Smooth muscle cell of the brain vasculature (primary cell): ENCODE measurements around the gene C4A.
"Not testable (repeated sequence)": the region's sequence is repeated elsewhere in the genome, so short reads cannot be mapped to it uniquely, and the experiment has no call there.

ENCODE experiments used
- DNase-seq: peaks from one replicate; pipeline ENCODE4 v3.0.0-alpha.2; 2012; ENCODE audit warnings: low read depth, low spot score

C4A gene

DNA sequence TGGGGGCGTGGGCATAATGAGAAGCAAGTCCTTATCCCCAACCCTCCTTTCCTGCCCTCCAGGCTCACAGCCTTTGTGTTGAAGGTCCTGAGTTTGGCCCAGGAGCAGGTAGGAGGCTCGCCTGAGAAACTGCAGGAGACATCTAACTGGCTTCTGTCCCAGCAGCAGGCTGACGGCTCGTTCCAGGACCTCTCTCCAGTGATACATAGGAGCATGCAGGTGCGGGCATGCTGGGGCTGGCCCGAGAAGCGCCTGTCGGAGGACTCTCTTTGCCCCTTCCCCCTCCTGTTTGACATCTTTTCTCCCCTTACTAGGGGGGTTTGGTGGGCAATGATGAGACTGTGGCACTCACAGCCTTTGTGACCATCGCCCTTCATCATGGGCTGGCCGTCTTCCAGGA, 46.8 kb downstream of the C4A start:
- not testable (repeated sequence) for DNase-seq

DNA sequence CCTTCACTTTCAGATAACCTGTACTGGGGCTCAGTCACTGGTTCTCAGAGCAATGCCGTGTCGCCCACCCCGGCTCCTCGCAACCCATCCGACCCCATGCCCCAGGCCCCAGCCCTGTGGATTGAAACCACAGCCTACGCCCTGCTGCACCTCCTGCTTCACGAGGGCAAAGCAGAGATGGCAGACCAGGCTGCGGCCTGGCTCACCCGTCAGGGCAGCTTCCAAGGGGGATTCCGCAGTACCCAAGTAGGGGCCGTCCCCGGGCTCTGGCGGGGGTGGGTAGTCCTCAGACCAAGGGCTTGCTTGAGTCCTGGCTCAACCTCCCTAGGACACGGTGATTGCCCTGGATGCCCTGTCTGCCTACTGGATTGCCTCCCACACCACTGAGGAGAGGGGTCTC, 47.7 kb downstream of the C4A start:
- not testable (repeated sequence) for DNase-seq

DNA sequence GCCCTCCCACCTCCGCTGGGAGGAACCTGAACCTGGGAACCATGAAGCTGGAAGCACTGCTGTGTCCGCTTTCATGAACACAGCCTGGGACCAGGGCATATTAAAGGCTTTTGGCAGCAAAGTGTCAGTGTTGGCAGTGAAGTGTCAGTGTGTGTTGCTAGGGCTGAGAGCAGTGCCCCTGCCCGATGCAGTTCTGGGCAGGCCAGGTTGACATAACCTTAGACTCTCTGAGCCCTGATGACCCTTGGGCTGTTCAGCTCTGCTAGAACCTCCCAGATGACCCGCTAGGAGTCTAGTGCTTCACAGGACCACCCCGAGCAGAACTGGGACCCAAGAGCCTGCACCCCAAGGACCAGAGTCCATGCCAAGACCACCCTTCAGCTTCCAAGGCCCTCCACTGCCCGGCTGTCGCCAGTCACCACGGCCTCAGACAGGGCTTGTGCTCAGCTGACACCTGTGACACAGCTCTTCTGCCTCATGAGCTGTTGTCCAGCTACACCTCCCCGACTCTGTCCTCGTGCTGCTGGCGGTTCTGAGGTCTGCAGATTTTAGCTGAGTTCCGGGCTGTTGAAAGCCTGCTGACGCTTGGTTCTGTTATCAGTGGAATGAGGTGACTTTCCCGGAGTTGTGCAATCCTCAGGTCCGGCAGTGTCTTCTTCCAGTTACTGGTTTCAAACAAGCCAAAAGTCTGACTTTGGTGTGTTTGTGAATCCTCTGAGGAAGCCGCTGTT, 53.6 kb downstream of the C4A start:
- not testable (repeated sequence) for DNase-seq

GRCh38 chr6:32037136-32037535, 55.3 kb downstream of the C4A start:
- not testable (repeated sequence) for DNase-seq

GRCh38 chr6:32037598-32038524, 56.0 kb downstream of the C4A start, which contains the start of gene CYP21A2:
TSS of gene CYP21A2 (plus strand) at chr6:32038415. CDS start at chr6:32038423, 8 bp downstream.
- not testable (repeated sequence) for DNase-seq

GRCh38 chr6:32038878-32039277, 57.0 kb downstream of the C4A start:
- DNase-seq = not testable (repeated sequence)

- DNase-seq = not testable (repeated sequence)
Measured at GRCh38 chr6:32039321-32040274, 57.7 kb downstream of the C4A start.

DNA sequence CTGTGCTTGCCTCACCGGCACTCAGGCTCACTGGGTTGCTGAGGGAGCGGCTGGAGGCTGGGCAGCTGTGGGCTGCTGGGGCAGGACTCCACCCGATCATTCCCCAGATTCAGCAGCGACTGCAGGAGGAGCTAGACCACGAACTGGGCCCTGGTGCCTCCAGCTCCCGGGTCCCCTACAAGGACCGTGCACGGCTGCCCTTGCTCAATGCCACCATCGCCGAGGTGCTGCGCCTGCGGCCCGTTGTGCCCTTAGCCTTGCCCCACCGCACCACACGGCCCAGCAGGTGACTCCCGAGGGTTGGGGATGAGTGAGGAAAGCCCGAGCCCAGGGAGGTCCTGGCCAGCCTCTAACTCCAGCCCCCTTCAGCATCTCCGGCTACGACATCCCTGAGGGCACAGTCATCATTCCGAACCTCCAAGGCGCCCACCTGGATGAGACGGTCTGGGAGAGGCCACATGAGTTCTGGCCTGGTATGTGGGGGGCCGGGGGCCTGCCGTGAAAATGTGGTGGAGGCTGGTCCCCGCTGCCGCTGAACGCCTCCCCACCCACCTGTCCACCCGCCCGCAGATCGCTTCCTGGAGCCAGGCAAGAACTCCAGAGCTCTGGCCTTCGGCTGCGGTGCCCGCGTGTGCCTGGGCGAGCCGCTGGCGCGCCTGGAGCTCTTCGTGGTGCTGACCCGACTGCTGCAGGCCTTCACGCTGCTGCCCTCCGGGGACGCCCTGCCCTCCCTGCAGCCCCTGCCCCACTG, 58.6 kb downstream of the C4A start:
- DNase-seq = not testable (repeated sequence)

GRCh38 chr6:32041050-32041321, 59.1 kb downstream of the C4A start:
- DNase-seq = not testable (repeated sequence)

DNA sequence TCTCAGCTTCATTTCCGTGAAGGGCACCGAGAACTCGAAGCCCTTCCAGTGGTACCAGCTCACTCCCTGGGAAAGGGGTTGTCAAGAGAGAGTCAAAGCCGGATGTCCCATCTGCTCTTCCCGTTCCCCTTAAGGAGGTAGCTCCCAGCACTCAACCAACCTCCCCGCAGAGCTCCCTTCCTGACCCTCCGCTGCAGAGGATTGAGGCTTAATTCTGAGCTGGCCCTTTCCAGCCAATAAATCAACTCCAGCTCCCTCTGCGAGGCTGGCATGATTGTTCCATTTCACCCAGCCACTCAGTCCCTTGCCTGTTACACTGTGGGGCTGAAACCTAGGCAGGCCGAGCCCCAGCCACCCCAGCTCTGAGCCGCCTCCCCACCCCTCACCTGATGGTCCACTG, 59.5 kb downstream of the C4A start:
- DNase-seq = not testable (repeated sequence)

GRCh38 chr6:32042276-32042675, 60.4 kb downstream of the C4A start:
- not testable (repeated sequence) for DNase-seq

- not testable (repeated sequence) for DNase-seq
Measured at GRCh38 chr6:32043589-32044380, 61.9 kb downstream of the C4A start.

- DNase-seq = not testable (repeated sequence)
Measured at GRCh38 chr6:32044916-32045315, 63.1 kb downstream of the C4A start.

DNA sequence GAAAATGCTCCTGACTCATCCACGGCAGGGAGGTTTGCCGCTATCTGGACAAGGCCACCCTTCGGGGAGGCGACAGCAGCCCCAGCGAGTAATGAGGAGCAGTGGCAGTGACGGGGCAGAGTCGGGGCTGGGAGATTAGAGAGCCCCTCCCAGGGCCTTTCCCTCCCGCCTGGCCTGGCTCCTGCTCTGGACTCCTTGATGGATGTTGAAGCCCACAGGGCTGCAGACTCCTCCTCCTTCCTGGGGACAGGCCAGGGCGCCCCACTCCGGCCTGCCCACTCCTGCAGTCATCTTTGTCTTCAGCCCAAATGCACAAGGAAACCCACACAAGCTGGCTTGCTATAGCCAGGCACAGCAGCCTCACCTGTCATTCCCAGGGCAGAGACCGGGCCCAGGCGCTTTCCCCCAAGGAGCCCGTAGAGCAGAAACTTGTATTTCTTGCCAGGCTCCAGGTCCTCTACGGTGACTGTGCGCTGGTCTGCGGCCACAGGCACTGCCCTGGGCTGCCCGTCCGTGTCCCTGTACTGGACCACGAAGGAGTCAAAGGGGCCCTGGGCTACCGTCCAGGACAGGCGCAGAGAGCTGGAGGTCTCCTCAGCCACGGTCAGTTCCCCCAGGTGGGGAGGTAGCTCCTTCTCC, 64.1 kb downstream of the C4A start:
- DNase-seq = no peak

GRCh38 chr6:32046450-32047083, 64.7 kb downstream of the C4A start:
- DNase-seq = no peak

GRCh38 chr6:32047084-32047478, 65.2 kb downstream of the C4A start:
- no peak for DNase-seq

DNA sequence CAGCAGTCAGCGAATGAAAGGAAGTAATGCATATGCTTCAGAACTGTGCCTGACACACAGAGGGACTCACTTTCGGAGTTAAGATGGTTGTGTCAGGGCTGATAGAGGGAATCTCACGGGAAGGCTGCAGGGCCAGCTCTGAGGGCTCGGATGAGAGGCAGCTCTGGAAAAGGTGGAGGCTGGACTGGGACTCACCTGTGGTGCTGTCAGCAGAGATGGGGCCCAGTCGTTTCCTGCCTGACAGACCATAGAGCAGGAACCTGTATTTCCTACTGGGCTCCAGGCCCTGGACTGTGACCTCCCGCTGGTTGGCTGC, 65.6 kb downstream of the C4A start:
- no peak for DNase-seq

GRCh38 chr6:32047855-32048766, 66.3 kb downstream of the C4A start:
- DNase-seq = no peak
